Measurements from ENCODE around the gene NR0B2.

DNA sequence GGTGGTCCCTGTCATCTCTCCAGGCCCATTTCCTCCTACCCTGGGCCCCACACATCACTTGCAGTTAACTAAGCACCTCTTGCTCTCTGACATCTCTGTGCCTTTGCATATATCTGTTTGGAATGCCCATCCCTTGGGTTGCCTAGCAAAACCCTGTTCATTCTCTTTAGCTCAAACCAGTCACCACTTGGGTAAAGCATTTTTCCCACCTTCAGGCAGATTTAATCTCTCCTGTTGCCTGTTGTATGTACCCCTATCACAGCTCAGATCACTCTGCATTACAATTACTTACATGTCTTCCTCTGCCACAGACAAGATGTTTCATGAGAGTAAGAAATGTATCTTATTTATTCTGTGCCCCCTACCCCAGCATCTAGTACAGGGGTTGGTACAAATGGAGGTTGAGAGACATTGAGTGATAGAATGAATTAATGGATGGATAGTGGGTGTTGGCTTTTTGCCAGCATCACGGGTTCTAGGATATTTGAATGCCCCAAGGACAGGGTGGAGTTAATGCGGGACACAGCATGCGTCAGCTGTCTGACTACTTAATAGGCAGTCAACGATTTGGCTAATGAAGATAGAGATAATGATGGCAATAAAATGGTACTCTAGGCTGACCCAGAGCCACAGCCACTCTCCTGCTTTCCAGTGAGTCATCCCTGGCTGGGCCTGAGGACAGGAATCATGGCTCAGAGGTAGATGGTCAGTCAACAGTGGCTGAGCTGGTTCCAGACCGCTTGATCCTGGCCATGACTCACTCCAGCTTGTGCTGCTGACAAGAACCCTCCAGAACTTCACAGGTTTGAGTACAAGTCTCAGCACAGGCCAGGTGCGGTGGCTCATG is 6.5 kb downstream of the NR0B2 start:
- TF ChIP-seq, protein P1, sequence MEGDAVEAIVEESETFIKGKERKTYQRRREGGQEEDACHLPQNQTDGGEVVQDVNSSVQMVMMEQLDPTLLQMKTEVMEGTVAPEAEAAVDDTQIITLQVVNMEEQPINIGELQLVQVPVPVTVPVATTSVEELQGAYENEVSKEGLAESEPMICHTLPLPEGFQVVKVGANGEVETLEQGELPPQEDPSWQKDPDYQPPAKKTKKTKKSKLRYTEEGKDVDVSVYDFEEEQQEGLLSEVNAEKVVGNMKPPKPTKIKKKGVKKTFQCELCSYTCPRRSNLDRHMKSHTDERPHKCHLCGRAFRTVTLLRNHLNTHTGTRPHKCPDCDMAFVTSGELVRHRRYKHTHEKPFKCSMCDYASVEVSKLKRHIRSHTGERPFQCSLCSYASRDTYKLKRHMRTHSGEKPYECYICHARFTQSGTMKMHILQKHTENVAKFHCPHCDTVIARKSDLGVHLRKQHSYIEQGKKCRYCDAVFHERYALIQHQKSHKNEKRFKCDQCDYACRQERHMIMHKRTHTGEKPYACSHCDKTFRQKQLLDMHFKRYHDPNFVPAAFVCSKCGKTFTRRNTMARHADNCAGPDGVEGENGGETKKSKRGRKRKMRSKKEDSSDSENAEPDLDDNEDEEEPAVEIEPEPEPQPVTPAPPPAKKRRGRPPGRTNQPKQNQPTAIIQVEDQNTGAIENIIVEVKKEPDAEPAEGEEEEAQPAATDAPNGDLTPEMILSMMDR (IDR thresholded peaks at IDR 0.05) = no peak
- TF ChIP-seq ZFX (IDR thresholded peaks at IDR 0.05; ENCODE audit: borderline replicate concordance) = no peak
